PC-9 (cell line): ENCODE results near the gene PSMD14.
"Not testable (repeated sequence)": the region's sequence is repeated elsewhere in the genome, so short reads cannot be mapped to it uniquely, and the experiment has no call there.

Source experiments
- EZH2 ChIP-seq: fragments of 200-600 bp; sonication (generic); IDR thresholded peaks from 2 replicates; pipeline ENCODE4 v1.8.0; 2017; ENCODE audit warnings: antibody characterized with exemption, low read depth
- TF ChIP-seq, protein P1 (sequence below): fragments of 200-600 bp; sonication (generic); conservative IDR thresholded peaks from 2 replicates; pipeline ENCODE4 v1.6.1; 2017; ENCODE audit warnings: mixed run types, antibody characterized with exemption, mild to moderate bottlenecking, moderate library complexity

- TF ChIP-seq, protein P1, sequence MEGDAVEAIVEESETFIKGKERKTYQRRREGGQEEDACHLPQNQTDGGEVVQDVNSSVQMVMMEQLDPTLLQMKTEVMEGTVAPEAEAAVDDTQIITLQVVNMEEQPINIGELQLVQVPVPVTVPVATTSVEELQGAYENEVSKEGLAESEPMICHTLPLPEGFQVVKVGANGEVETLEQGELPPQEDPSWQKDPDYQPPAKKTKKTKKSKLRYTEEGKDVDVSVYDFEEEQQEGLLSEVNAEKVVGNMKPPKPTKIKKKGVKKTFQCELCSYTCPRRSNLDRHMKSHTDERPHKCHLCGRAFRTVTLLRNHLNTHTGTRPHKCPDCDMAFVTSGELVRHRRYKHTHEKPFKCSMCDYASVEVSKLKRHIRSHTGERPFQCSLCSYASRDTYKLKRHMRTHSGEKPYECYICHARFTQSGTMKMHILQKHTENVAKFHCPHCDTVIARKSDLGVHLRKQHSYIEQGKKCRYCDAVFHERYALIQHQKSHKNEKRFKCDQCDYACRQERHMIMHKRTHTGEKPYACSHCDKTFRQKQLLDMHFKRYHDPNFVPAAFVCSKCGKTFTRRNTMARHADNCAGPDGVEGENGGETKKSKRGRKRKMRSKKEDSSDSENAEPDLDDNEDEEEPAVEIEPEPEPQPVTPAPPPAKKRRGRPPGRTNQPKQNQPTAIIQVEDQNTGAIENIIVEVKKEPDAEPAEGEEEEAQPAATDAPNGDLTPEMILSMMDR = not testable (repeated sequence)
- not testable (repeated sequence) for TF ChIP-seq EZH2
Measured at GRCh38 chr2:161339532-161339931, 31.3 kb downstream of the PSMD14 start.
